K562 (cell line): ENCODE data around the gene TRMT1L. TPM values are rescaled to one million over a fixed set of nuclear protein-coding genes. Genes with fewer than 3 reads are reported as not detected.

Experiments
- ATAC-seq: fragments of 200-7000 bp; cut with Tn5 transposase; 3 replicates; pipeline ENCODE4 v1.9.1; 2020; ENCODE audit warnings: moderate library complexity
- BruUV-seq: library from RNA; stranded (reverse); fragments of 400-500 nt; replicated peaks from 2 replicates; lab custom pipeline; 2021; lab: Mats Ljungman, UMichigan
- CTCF ChIA-PET: fragments of 300-600 bp; formaldehyde crosslinking; extraction: SDS; loops from one replicate; lab custom pipeline; 2021; ENCODE audit warnings: low intra/inter-chr PET ratio; lab: Yijun Ruan, JAX
- POLR2A ChIA-PET: fragments of 300-600, 350-650 bp; sonication (Branson Sonifier 250); formaldehyde crosslinking; extraction: SDS; loops from one replicate; lab custom pipeline; 2021; ENCODE audit warnings: antibody characterized with exemption, inconsistent platforms; lab: Yijun Ruan, JAX
- DNase-seq, 4 experiments: peaks; one replicate each; pipeline versions ENCODE4 v3.0.0 to v3.0.0-alpha.2; 2011 to 2018; ENCODE audit warnings: low spot score in 3 of 4, mixed read lengths in 3 of 4; ENCODE audit errors: extremely low read depth in 1 of 4
- FAIRE-seq: peaks from 2 replicates; lab custom pipeline; 2011; peaks lifted over from hg19 to GRCh38; lab: Jason Lieb, UNC
- H2AFZ ChIP-seq: 2 replicates; pipeline ENCODE4 v1.6.0; 2011; ENCODE audit warnings: low read depth, low read length, control low read depth, inconsistent platforms
- H3K27ac ChIP-seq: fragments of 200-600 bp; 3 replicates; pipeline ENCODE4 v1.8.0; 2011; ENCODE audit warnings: low read depth, mild to moderate bottlenecking, control low read depth, inconsistent platforms, low read length, moderate library complexity, mixed read lengths; ENCODE audit errors: extremely low read depth
- H3K27me3 ChIP-seq, 2 experiments: fragments of 300-600 bp in 1 of 2; 2 replicates in 1 of 2; 3 replicates in 1 of 2; pipeline versions ENCODE4 v1.6.0 to v1.8.0; 2011; ENCODE audit warnings: inconsistent platforms in 2 of 2, low read length in 2 of 2, mild to moderate bottlenecking in 1 of 2, mixed read lengths in 1 of 2, moderate library complexity in 1 of 2; ENCODE audit not compliant: control insufficient read depth in 2 of 2, insufficient read depth in 2 of 2
- H3K36me3 ChIP-seq: fragments of 300-600 bp; 3 replicates; pipeline ENCODE4 v1.8.0; 2011; ENCODE audit warnings: mild to moderate bottlenecking, low read length, inconsistent platforms; ENCODE audit not compliant: control insufficient read depth, insufficient read depth
- H3K4me1 ChIP-seq, 2 experiments: fragments of 200-600 bp in 1 of 2; replicated peaks in 1 of 2; 2 replicates in 1 of 2; 3 replicates in 1 of 2; pipeline versions ENCODE4 v1.5.1 to v1.8.0; 2011; ENCODE audit warnings: inconsistent platforms in 2 of 2, low read length in 2 of 2, mild to moderate bottlenecking in 1 of 2, mixed read lengths in 1 of 2, moderate library complexity in 1 of 2; ENCODE audit not compliant: control insufficient read depth in 2 of 2, insufficient read depth in 2 of 2
- H3K4me2 ChIP-seq: 2 replicates; pipeline ENCODE4 v1.6.1; 2011; ENCODE audit warnings: low read length, control low read depth, inconsistent platforms, mixed read lengths; ENCODE audit not compliant: insufficient read depth
- H3K4me3 ChIP-seq: fragments of 200-600 bp; sonication (generic), shearing (Covaris generic); 2 replicates; pipeline ENCODE4 v1.5.1; 2016; ENCODE audit warnings: control low read depth, inconsistent platforms
- H3K79me2 ChIP-seq: fragments of 200-600 bp; 3 replicates; pipeline ENCODE4 v1.8.0; 2011; ENCODE audit warnings: low read length, inconsistent platforms; ENCODE audit not compliant: control insufficient read depth, insufficient read depth
- H3K9ac ChIP-seq, 2 experiments: 2 replicates each; pipeline versions ENCODE4 v1.6.0 to v1.6.1; 2011; ENCODE audit warnings: low read depth in 2 of 2, low read length in 2 of 2, control low read depth in 1 of 2, inconsistent platforms in 1 of 2, mild to moderate bottlenecking in 1 of 2, mixed read lengths in 1 of 2; ENCODE audit not compliant: insufficient read depth in 1 of 2
- H3K9me1 ChIP-seq: one replicate; pipeline ENCODE4 v1.6.0; 2011; ENCODE audit warnings: inconsistent platforms, mild to moderate bottlenecking, low read length, moderate library complexity; ENCODE audit not compliant: control insufficient read depth, insufficient read depth
- H3K9me3 ChIP-seq: replicated peaks from 2 replicates; pipeline ENCODE4 v1.5.1; 2011; ENCODE audit warnings: low read depth, low read length, inconsistent platforms; ENCODE audit not compliant: control insufficient read depth, insufficient read depth
- H4K20me1 ChIP-seq: replicated peaks from 2 replicates; pipeline ENCODE4 v1.6.1; 2011; ENCODE audit warnings: low read length, inconsistent platforms, mixed read lengths; ENCODE audit not compliant: control insufficient read depth, insufficient read depth
- ARNT ChIP-seq, 2 experiments: fragments of 450-650 bp; IDR thresholded peaks; 2 replicates each; pipeline ENCODE4 v1.6.1; 2016; ENCODE audit warnings: mild to moderate bottlenecking in 1 of 2
- CTBP1 ChIP-seq: fragments of 450-650 bp; IDR thresholded peaks from 2 replicates; pipeline ENCODE4 v1.6.1; 2016; ENCODE audit warnings: borderline replicate concordance
- FIP1L1 ChIP-seq: fragments of 200-400 bp; formaldehyde crosslinking; IDR thresholded peaks from 2 replicates; pipeline ENCODE4 v1.6.1; 2018; ENCODE audit warnings: mild to moderate bottlenecking, low read depth, low read length; ENCODE audit not compliant: poor library complexity, severe bottlenecking
- HDAC3 ChIP-seq: fragments of 450-650 bp; IDR thresholded peaks from 2 replicates; pipeline ENCODE4 v1.6.1; 2018; ENCODE audit warnings: borderline replicate concordance, mild to moderate bottlenecking, moderate library complexity; ENCODE audit not compliant: partially characterized antibody
- KAT7 ChIP-seq: sonication (generic); formaldehyde crosslinking; IDR thresholded peaks from 2 replicates; pipeline ENCODE4 v1.8.0; 2022; ENCODE audit warnings: missing genetic modification reagents, mild to moderate bottlenecking, borderline replicate concordance
- NFRKB ChIP-seq: fragments of 450-650 bp; IDR thresholded peaks from 2 replicates; pipeline ENCODE4 v1.6.1; 2016; ENCODE audit warnings: low read depth
- PCBP2 ChIP-seq: fragments of 200-400 bp; formaldehyde crosslinking; IDR thresholded peaks from 2 replicates; pipeline ENCODE4 v1.6.1; 2018; ENCODE audit warnings: low read length, low read depth, mild to moderate bottlenecking, moderate library complexity; ENCODE audit not compliant: poor library complexity, severe bottlenecking
- PML ChIP-seq: IDR thresholded peaks from 2 replicates; pipeline ENCODE4 v1.6.1; 2012; ENCODE audit warnings: low read length, inconsistent platforms
- PTTG1 ChIP-seq: fragments of 450-650 bp; IDR thresholded peaks from 2 replicates; pipeline ENCODE4 v1.6.1; 2016; ENCODE audit warnings: low read depth, mild to moderate bottlenecking, missing genetic modification characterization, missing compliant biosample characterization
- RBM15 ChIP-seq: fragments of 200-400 bp; formaldehyde crosslinking; IDR thresholded peaks from 2 replicates; pipeline ENCODE4 v1.6.1; 2018; ENCODE audit warnings: mild to moderate bottlenecking, low read length, moderate library complexity; ENCODE audit not compliant: insufficient read depth
- WHSC1 ChIP-seq: IDR thresholded peaks from one replicate; pipeline ENCODE4 v1.6.1; 2012; ENCODE audit warnings: low read length, control low read depth, inconsistent platforms
- ZEB2 ChIP-seq: fragments of 450-650 bp; IDR thresholded peaks from 2 replicates; pipeline ENCODE4 v1.6.1; 2016
- ZNF311 ChIP-seq: fragments of 250-450 bp; sonication (Bioruptor Pico); IDR thresholded peaks from 2 replicates; pipeline ENCODE4 v1.4.0; 2020; ENCODE audit warnings: mild to moderate bottlenecking, moderate library complexity
- WGBS: fragments of 100-300 bp; shearing (Covaris generic); methylation state at CpG from one replicate; pipeline ENCODE4 v1.1.6; 2016; ENCODE audit warnings: low coverage, mixed read lengths; ENCODE audit not compliant: insufficient coverage; ENCODE audit errors: missing lambda C conversion rate; 5-methylcytosine and 5-hydroxymethylcytosine counted together
- in situ Hi-C: fragments of 300-500 bp; cut with MboI; formaldehyde crosslinking; loops from 4 replicates; pipeline ENCODE4 v1.15.0; 2018; ENCODE audit warnings: inconsistent platforms, mixed read lengths
- intact Hi-C: fragments of 100-400 bp; cut with micrococcal nuclease; formaldehyde crosslinking; loops from 2 replicates; pipeline ENCODE4 v1.14.2; 2022
- polyA plus RNA-seq, 8 experiments: library from polyadenylated mRNA; depleted of rRNA in 4 of 8; stranded (reverse) in 5 of 8; unstranded in 3 of 8; fragments of >200 nt; fragmentation: Nextera tagmentation in 2 of 8; fragmentation: Illumina TruSeq in 1 of 8; extraction: Ambion mirVana in 2 of 8; extraction: Trizol in 1 of 8; gene quantifications; 2 replicates each; pipeline versions ENCODE4 v1.2.1 to v1.2.3, GENCODE V29; 2011 to 2014; ENCODE audit warnings: inconsistent platforms in 1 of 8, missing spikeins in 1 of 8
- total RNA-seq, 7 experiments: library from RNA; depleted of rRNA in 6 of 7; stranded (reverse); fragments of >200 nt in 6 of 7; fragmentation: Illumina TruSeq in 2 of 7; extraction: Trizol in 2 of 7; gene quantifications; 2 replicates each; pipeline versions ENCODE4 v1.2.1 to v1.2.3, GENCODE V29; 2011 to 2021; ENCODE audit warnings: low replicate concordance in 1 of 7
- TF ChIP-seq, protein P1 (sequence below): sonication (generic); formaldehyde crosslinking; IDR thresholded peaks from 2 replicates; pipeline ENCODE4 v1.9.0; 2022; ENCODE audit warnings: mild to moderate bottlenecking, missing genetic modification reagents
- TF ChIP-seq, protein P2 (sequence below): fragments of 450-650 bp; IDR thresholded peaks from 2 replicates; pipeline ENCODE4 v1.6.1; 2018; ENCODE audit warnings: mild to moderate bottlenecking, low read depth; ENCODE audit not compliant: partially characterized antibody
- TF ChIP-seq, protein P3 (sequence below): sonication (generic); IDR thresholded peaks from 2 replicates; pipeline ENCODE4 v1.6.1; 2016

Gene TRMT1L
- total and polyA plus RNA-seq, 9 of the 15 experiments (the other 6 are each of a cell fraction or from before 2014, with no cell fraction given) = 6.4 to 88.9 (median 32.9) TPM

DNA sequence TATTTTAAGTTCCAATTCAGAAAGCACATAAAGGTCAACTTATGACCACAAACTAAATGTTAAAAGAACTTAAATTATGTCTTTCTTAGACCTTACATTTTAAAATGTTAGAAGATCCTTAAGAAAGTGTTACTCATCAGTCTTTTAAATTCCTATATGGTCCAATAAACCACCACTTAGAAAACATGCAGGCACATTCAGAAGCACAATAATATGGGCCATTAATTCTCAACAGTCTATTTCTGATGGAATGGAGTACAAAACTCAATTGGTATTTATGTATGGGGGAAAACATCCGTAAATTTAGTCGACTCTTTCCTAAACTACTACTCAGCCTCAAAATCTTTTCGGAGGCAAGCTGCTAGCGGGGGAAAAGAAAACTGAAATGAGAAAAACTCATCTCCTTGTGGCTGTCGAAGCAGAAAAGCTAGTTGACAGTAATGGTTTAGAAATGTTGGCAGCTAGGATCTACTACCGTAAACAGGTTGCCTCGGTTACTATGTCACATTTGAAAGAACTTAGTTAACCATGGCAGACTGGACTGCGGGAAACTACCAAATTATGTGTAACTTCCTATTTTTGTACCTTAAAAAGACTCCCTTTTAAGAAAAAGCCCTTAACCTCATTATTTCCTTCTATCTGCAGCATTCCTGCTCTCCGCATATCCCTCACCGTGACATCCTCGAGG is 1.0 kb downstream of the TRMT1L start (continued):
- peak; percentile 16 for TF ChIP-seq HDAC3

DNA sequence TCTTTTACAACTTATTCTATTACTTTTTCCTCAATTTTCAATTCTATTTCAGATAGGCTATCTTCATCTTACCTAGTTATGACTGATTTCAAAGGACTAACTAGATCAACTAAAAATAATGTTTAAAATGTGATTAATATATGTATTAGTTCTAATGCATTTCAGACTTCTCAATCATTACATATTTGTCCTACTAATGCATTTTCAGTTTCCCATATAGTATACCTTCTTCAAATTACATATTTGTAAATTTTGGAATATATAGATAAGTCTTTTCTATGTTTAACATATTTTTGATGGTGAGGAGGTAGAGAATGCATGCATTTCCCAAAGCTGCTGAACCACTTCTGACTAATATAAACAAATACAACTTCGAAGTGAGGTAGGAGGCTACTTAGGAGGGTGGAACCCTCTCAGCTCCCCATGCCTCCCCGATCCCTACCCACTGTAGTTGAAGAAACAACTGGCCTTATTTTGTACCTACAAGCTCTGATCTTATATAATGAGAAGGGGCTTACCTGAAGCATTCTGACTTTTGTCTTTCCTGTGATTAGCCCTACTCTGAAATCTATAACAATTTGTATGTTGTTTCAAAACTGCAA is 1.7 kb downstream of the TRMT1L start:
- ChIA-PET POLR2A (interaction anchor here (0.6 to 1.4 kb wide), 5 partner anchors 8 to 135 kb away, joined by 3 to 4 read pairs (median 3); no protein-coding TSS in a partner anchor), CTCF (no interaction called here)
- TF ChIP-seq PTTG1 (tag) (no peak), PCBP2 (no peak), PML (no peak), NFRKB (no peak), WHSC1 (no peak), ARNT (IDR thresholded peaks at IDR 0.05) (no peak), CTBP1 (no peak), KAT7 (CRISPR knock-in tag) (0 out of 2 replicates have a peak, but pooled peaks have one; percentile 23), FIP1L1 (no peak), ZEB2 (no peak), RBM15 (no peak), ZNF311 (CRISPR knock-in tag) (no peak)
- TF ChIP-seq, protein P1, sequence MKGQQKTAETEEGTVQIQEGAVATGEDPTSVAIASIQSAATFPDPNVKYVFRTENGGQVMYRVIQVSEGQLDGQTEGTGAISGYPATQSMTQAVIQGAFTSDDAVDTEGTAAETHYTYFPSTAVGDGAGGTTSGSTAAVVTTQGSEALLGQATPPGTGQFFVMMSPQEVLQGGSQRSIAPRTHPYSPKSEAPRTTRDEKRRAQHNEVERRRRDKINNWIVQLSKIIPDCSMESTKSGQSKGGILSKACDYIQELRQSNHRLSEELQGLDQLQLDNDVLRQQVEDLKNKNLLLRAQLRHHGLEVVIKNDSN (CRISPR knock-in tag) = no peak
- TF ChIP-seq, protein P2, sequence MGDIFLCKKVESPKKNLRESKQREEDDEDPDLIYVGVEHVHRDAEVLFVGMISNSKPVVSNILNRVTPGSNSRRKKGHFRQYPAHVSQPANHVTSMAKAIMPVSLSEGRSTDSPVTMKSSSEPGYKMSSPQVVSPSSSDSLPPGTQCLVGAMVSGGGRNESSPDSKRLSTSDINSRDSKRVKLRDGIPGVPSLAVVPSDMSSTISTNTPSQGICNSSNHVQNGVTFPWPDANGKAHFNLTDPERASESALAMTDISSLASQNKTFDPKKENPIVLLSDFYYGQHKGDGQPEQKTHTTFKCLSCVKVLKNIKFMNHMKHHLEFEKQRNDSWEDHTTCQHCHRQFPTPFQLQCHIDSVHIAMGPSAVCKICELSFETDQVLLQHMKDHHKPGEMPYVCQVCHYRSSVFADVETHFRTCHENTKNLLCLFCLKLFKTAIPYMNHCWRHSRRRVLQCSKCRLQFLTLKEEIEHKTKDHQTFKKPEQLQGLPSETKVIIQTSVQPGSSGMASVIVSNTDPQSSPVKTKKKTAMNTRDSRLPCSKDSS = no peak
- TF ChIP-seq, protein P3, sequence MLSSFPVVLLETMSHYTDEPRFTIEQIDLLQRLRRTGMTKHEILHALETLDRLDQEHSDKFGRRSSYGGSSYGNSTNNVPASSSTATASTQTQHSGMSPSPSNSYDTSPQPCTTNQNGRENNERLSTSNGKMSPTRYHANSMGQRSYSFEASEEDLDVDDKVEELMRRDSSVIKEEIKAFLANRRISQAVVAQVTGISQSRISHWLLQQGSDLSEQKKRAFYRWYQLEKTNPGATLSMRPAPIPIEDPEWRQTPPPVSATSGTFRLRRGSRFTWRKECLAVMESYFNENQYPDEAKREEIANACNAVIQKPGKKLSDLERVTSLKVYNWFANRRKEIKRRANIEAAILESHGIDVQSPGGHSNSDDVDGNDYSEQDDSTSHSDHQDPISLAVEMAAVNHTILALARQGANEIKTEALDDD = peak; percentile 58

More for the DNA sequence above, 1.7 kb downstream of the TRMT1L start:
- no peaks in the 10 kb centered on the region for H4K20me1 ChIP-seq
- in situ Hi-C loops (no loop called here), intact Hi-C loops (loop anchor here (5.0 kb wide), 1 partner anchor 398 kb away; no protein-coding TSS in a partner anchor)
- H3K27me3 ChIP-seq = no peaks in the 10 kb centered on the region
- no peaks in the 10 kb centered on the region for H3K9me3 ChIP-seq
- H3K9ac ChIP-seq = peak overlapping the region; percentile 67 to 89
- peak overlapping the region; percentile 95 for H3K4me2 ChIP-seq
- peaks cover 11% of the 10 kb centered on the region for H3K36me3 ChIP-seq
- ATAC-seq (no peak), DNase-seq (peak in 3 of 4 experiments; percentile 24 to 52 (median 27)), FAIRE-seq (no peak)
- H2AFZ ChIP-seq = no peak overlapping the region; the same call in 1 of the 2 replicates
- no peaks in the 10 kb centered on the region for H3K9me1 ChIP-seq
- H3K4me3 ChIP-seq = peak overlapping the region; percentile 87
- H3K4me1 ChIP-seq = peaks cover 10 to 33% of the 10 kb centered on the region in 2 experiments; a peak in 3 of 5 replicates
- BruUV-seq = no TSS peak
- WGBS = 12% methylated on average over 2 of the region's 2 CpGs
- H3K79me2 ChIP-seq = peaks cover 41% of the 10 kb centered on the region
- peak overlapping the region; percentile 88; the same call in 2 of the 3 replicates for H3K27ac ChIP-seq
